AG09319 (cell line): Measurements from ENCODE around the gene RIN1.

Source experiments
- DNase-seq: peaks from one replicate; pipeline ENCODE4 v3.0.0-alpha.2; 2010; ENCODE audit warnings: low read depth; ENCODE audit errors: extremely low read depth
- TF ChIP-seq, protein P1 (sequence below): IDR thresholded peaks from 2 replicates; pipeline ENCODE4 v1.5.1; 2011; ENCODE audit warnings: low read depth, mild to moderate bottlenecking, inconsistent platforms, low read length, moderate library complexity

RIN1 gene

GRCh38 chr11:66340596-66341501 is 4.6 kb upstream of the RIN1 start:
- TF ChIP-seq, protein P1, sequence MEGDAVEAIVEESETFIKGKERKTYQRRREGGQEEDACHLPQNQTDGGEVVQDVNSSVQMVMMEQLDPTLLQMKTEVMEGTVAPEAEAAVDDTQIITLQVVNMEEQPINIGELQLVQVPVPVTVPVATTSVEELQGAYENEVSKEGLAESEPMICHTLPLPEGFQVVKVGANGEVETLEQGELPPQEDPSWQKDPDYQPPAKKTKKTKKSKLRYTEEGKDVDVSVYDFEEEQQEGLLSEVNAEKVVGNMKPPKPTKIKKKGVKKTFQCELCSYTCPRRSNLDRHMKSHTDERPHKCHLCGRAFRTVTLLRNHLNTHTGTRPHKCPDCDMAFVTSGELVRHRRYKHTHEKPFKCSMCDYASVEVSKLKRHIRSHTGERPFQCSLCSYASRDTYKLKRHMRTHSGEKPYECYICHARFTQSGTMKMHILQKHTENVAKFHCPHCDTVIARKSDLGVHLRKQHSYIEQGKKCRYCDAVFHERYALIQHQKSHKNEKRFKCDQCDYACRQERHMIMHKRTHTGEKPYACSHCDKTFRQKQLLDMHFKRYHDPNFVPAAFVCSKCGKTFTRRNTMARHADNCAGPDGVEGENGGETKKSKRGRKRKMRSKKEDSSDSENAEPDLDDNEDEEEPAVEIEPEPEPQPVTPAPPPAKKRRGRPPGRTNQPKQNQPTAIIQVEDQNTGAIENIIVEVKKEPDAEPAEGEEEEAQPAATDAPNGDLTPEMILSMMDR = no peak
- DNase-seq = no peak

GRCh38 chr11:66339686-66340483 is 3.7 kb upstream of the RIN1 start:
- DNase-seq = no peak
- TF ChIP-seq, protein P1 = no peak

DNA sequence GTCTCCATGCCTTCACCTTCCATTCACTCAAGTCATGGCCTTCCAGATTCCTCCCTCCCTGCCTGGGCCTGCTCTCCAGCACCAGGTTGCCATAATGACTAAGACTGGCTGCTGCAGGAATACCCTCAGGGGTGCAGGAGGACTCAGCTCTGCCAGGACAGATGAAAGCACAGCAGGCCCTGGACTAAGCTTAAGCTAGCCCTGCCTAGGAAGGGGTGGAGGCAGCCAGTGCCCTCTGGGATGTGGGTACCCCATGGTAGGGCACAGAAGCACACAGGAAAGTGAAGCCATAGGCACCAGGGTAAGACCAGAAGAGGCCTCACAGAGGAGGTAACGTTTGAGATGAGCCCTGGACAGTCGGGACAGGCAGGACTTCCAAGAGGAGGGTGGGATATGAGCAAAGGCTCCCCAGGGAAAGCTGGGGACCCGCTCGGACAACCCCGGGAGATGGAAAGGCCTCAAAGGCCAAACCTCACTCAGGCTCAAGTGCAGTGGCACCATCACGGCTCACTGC is 3.0 kb upstream of the RIN1 start:
- TF ChIP-seq, protein P1 = no peak
- DNase-seq = no peak

DNA sequence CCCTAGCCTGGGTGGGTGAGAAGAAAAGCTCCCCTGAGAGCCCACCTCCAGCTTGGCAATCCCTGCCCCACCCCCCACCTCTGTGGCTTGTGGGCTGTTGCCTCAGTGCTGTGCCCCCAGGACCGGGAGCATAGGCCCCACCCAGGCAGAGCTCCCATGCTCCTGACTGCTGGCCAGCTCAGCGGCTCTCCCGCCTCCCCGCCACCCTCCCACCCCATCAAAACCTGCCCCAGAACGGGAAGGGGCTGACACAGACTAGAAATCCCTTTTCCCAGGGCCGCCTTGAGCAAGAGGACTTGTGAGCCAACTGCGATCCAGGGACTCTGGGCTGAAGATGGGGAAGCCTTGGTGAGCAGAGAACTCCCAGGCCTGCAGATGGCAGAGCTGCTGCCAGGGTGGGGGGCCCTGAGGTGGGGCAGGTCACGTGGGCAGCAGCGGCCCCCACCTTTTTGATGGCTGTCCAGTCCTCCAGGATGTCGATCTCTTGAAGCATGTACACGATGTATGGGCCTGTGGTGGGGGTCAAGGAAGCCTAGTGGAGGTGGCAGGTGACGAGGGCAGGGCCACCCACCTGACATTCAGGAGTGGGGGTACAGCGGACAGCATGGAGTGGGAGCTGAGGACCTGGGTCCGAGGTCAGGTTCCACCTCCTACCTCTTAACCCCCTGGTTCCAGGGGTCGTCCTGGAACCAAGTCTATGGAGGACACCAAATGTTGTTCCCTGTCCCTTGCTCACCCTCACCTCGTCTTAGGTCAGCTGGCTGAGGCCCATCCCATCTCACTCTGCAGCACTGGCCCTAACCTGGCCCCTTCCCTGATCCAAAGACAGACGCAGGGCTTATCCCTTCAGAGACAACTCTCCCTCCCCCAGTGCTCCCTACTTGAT is 2.3 kb upstream of the RIN1 start:
- no peak for DNase-seq
- TF ChIP-seq, protein P1 = no peak

GRCh38 chr11:66337103-66337899 is 1.1 kb upstream of the RIN1 start:
- no peak for DNase-seq
- TF ChIP-seq, protein P1 = no peak

- TF ChIP-seq, protein P1 = no peak
- DNase-seq = no peak
These were observed 552 bp downstream of the RIN1 start for GRCh38 chr11:66335531-66336233.
